Astrocyte (in vitro differentiated cells and primary cell): ENCODE results near the gene TRAPPC10.
"Not testable (repeated sequence)": the region's sequence is repeated elsewhere in the genome, so short reads cannot be mapped to it uniquely, and the experiment has no call there.

Experiments used
- EZH2 ChIP-seq: IDR thresholded peaks from 2 replicates; pipeline ENCODE4 v1.6.1; 2012; ENCODE audit warnings: mild to moderate bottlenecking, low read length, inconsistent platforms; ENCODE audit not compliant: insufficient read depth
- TF ChIP-seq, protein P1 (sequence below): IDR thresholded peaks from 2 replicates; pipeline ENCODE4 v1.5.1; 2011; ENCODE audit warnings: low read depth, mild to moderate bottlenecking, inconsistent platforms, low read length, moderate library complexity; ENCODE audit not compliant: insufficient read depth

- TF ChIP-seq, protein P1, sequence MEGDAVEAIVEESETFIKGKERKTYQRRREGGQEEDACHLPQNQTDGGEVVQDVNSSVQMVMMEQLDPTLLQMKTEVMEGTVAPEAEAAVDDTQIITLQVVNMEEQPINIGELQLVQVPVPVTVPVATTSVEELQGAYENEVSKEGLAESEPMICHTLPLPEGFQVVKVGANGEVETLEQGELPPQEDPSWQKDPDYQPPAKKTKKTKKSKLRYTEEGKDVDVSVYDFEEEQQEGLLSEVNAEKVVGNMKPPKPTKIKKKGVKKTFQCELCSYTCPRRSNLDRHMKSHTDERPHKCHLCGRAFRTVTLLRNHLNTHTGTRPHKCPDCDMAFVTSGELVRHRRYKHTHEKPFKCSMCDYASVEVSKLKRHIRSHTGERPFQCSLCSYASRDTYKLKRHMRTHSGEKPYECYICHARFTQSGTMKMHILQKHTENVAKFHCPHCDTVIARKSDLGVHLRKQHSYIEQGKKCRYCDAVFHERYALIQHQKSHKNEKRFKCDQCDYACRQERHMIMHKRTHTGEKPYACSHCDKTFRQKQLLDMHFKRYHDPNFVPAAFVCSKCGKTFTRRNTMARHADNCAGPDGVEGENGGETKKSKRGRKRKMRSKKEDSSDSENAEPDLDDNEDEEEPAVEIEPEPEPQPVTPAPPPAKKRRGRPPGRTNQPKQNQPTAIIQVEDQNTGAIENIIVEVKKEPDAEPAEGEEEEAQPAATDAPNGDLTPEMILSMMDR: not testable (repeated sequence)
- TF ChIP-seq EZH2: not testable (repeated sequence)
These were observed 141.8 kb downstream of the TRAPPC10 start for GRCh38 chr21:44153889-44154228.
